PC-9 (cell line): ENCODE data around the gene AP3B1.

Source experiments
- CTCF ChIP-seq: fragments of 200-600 bp; sonication (generic); conservative IDR thresholded peaks from 2 replicates; pipeline ENCODE4 v1.6.1; 2017; ENCODE audit warnings: mixed run types, antibody characterized with exemption, mild to moderate bottlenecking, moderate library complexity
- EZH2 ChIP-seq: fragments of 200-600 bp; sonication (generic); IDR thresholded peaks from 2 replicates; pipeline ENCODE4 v1.8.0; 2017; ENCODE audit warnings: antibody characterized with exemption, low read depth

GRCh38 chr5:78295035-78295961 lies 800 bp upstream of the AP3B1 start:
- TF ChIP-seq CTCF (peak; percentile 64), EZH2 (no peak)
